ENCODE results near the gene CAPRIN1. TPM values are rescaled to one million over a fixed set of nuclear protein-coding genes. Genes with fewer than 3 reads are reported as not detected.

CAPRIN1 gene
- polyA plus RNA-seq, 1 of the 3 experiments (the other 2 are of a cell fraction): 67.1 TPM

GRCh38 chr11:34084637-34085036 is 33.1 kb downstream of the CAPRIN1 start:
- peak overlapping the region in 1 of 2 experiments; percentile 26; a peak in 1 of 4 replicates for H3K27ac ChIP-seq (ENCODE audit: low read depth in 2 of 2, low read length in 1 of 2)
- POLR2A ChIA-PET: no interaction called here
- peaks cover 22% of the 10 kb centered on the region for H3F3A ChIP-seq (replicated peaks; ENCODE audit: insufficient read depth)
- no peak overlapping the region for H3K9ac ChIP-seq
- H3K4me1 ChIP-seq (ENCODE audit: control insufficient read depth in 1 of 2, insufficient read depth in 2 of 2, low read depth in 1 of 2, low read length in 1 of 2): 0 out of 4 replicates have a peak, but pooled peaks cover 0 to 3% of the 10 kb centered on the region in 2 experiments
- no peak for DNase-seq
- CTCF ChIA-PET: interaction anchor here (1.1 to 1.3 kb wide), 2 partner anchors 10 to 98 kb away, joined by 4 to 5 read pairs; no protein-coding TSS in a partner anchor
- H3K9me2 ChIP-seq: no peaks in the 10 kb centered on the region
- peaks cover 70 to 90% of the 10 kb centered on the region in 2 experiments for H3K36me3 ChIP-seq (replicated peaks in 1 of 2; ENCODE audit: control insufficient read depth in 1 of 2, insufficient read depth in 2 of 2, low read length in 1 of 2)
- H3K79me2 ChIP-seq (ENCODE audit: insufficient read depth): peaks cover 89% of the 10 kb centered on the region
- 54% methylated on average over 2 of the region's 2 CpGs for WGBS (ENCODE audit: low lambda C conversion rate)
- no peak overlapping the region for H3K4me2 ChIP-seq
- H2AFZ ChIP-seq (ENCODE audit: low read depth): no peak overlapping the region
- H3K9me3 ChIP-seq: no peaks in the 10 kb centered on the region
- H3K4me3 ChIP-seq (ENCODE audit: low read depth in 2 of 2, low read length in 1 of 2): no peak overlapping the region
- no peak for TF ChIP-seq FOSL2 (IDR thresholded peaks at IDR 0.05; ENCODE audit: borderline replicate concordance, low read depth)
- no peak for TF ChIP-seq REST (IDR thresholded peaks at IDR 0.05; ENCODE audit: low read depth, low read length)
- no peak for TF ChIP-seq MXI1 (IDR thresholded peaks at IDR 0.05; ENCODE audit: low read depth, low read length)
- TF ChIP-seq POLR2AphosphoS5 (IDR thresholded peaks at IDR 0.05; ENCODE audit: low read depth, low read length): no peak
- TF ChIP-seq TAF1 (IDR thresholded peaks at IDR 0.05; ENCODE audit: borderline replicate concordance, low read depth, low read length): no peak
- H3K27me3 ChIP-seq (ENCODE audit: insufficient read depth): no peaks in the 10 kb centered on the region
- H4K20me1 ChIP-seq (ENCODE audit: insufficient read depth): peaks cover 29% of the 10 kb centered on the region

GRCh38 chr11:34086554-34087283 is 35.2 kb downstream of the CAPRIN1 start:
- Histone ChIP-seq H3K27me3 (ENCODE audit: insufficient read depth) (no peaks in the 10 kb centered on the region), H3K9ac (no peak overlapping the region), H2AFZ (ENCODE audit: low read depth) (no peak overlapping the region), H3K4me1 (ENCODE audit: control insufficient read depth in 1 of 2, insufficient read depth in 2 of 2, low read depth in 1 of 2, low read length in 1 of 2) (0 out of 4 replicates have a peak, but pooled peaks cover 0 to 3% of the 10 kb centered on the region in 2 experiments), H3K9me3 (no peaks in the 10 kb centered on the region), H3K27ac (ENCODE audit: low read depth in 2 of 2, low read length in 1 of 2) (peak overlapping the region in 1 of 2 experiments; percentile 20; a peak in 1 of 4 replicates), H3K4me2 (no peak overlapping the region), H3K4me3 (ENCODE audit: low read depth in 2 of 2, low read length in 1 of 2) (no peak overlapping the region), H3K9me2 (no peaks in the 10 kb centered on the region), H4K20me1 (ENCODE audit: insufficient read depth) (peaks cover 21% of the 10 kb centered on the region), H3K79me2 (ENCODE audit: insufficient read depth) (peaks cover 89% of the 10 kb centered on the region), H3K36me3 (replicated peaks in 1 of 2; ENCODE audit: control insufficient read depth in 1 of 2, insufficient read depth in 2 of 2, low read length in 1 of 2) (peaks cover 76 to 90% of the 10 kb centered on the region in 2 experiments), H3F3A (replicated peaks; ENCODE audit: insufficient read depth) (peaks cover 22% of the 10 kb centered on the region)
- POLR2A ChIA-PET: no interaction called here
- 96% methylated on average over 4 of the region's 4 CpGs for WGBS (ENCODE audit: low lambda C conversion rate)
- CTCF ChIA-PET: interaction anchor here (1.0 to 1.2 kb wide), 2 partner anchors 26 to 90 kb away, joined by 3 to 5 read pairs; no protein-coding TSS in a partner anchor
- no peak for DNase-seq
- TF ChIP-seq ZBTB33 (IDR thresholded peaks at IDR 0.05; ENCODE audit: borderline replicate concordance, low read depth): no peak
- TF ChIP-seq RCOR1 (IDR thresholded peaks at IDR 0.05; ENCODE audit: low read length): no peak
- no peak for TF ChIP-seq YY1 (IDR thresholded peaks at IDR 0.05; ENCODE audit: low read depth)
- TF ChIP-seq MAX (IDR thresholded peaks at IDR 0.05; ENCODE audit: low read depth): no peak
- no peak for TF ChIP-seq TEAD4 (IDR thresholded peaks at IDR 0.05; ENCODE audit: borderline replicate concordance, insufficient read depth)
- no peak for TF ChIP-seq SMC3 (IDR thresholded peaks at IDR 0.05; ENCODE audit: low read depth, low read length)
- TF ChIP-seq USF2 (IDR thresholded peaks at IDR 0.05; ENCODE audit: borderline replicate concordance, low read depth, low read length): no peak
- no peak for TF ChIP-seq GATA2 (CRISPR knock-in tag; IDR thresholded peaks at IDR 0.05)
- no peak for TF ChIP-seq TCF12 (IDR thresholded peaks at IDR 0.05)
- no peak for TF ChIP-seq USF1 (IDR thresholded peaks at IDR 0.05; ENCODE audit: borderline replicate concordance, low read depth)
- no peak for TF ChIP-seq TAF1 (IDR thresholded peaks at IDR 0.05; ENCODE audit: borderline replicate concordance, low read depth, low read length)
- TF ChIP-seq SIN3A (IDR thresholded peaks at IDR 0.05; ENCODE audit: borderline replicate concordance, low read depth, low read length): no peak
- no peak for TF ChIP-seq MEF2A (IDR thresholded peaks at IDR 0.05; ENCODE audit: borderline replicate concordance, low read depth)
- no peak for TF ChIP-seq RAD21 (IDR thresholded peaks at IDR 0.05; ENCODE audit: low read length)
